HepG2 (cell line): ENCODE data around the gene ILKAP. TPM values are rescaled to one million over a fixed set of nuclear protein-coding genes. Genes with fewer than 3 reads are reported as not detected.

Source experiments
- BRD4 ChIP-seq: sonication (generic); formaldehyde crosslinking; IDR thresholded peaks from 2 replicates; pipeline ENCODE4 v1.4.0; 2020; ENCODE audit warnings: missing genetic modification reagents
- CBFB ChIP-seq: sonication (generic); formaldehyde crosslinking; IDR thresholded peaks from 2 replicates; pipeline ENCODE4 v1.4.0; 2020; ENCODE audit warnings: missing genetic modification reagents
- CHCHD3 ChIP-seq: sonication (generic); formaldehyde crosslinking; IDR thresholded peaks from 2 replicates; pipeline ENCODE4 v1.8.0; 2022; ENCODE audit warnings: mild to moderate bottlenecking, missing genetic modification reagents, moderate library complexity
- EEA1 ChIP-seq: sonication (generic); formaldehyde crosslinking; IDR thresholded peaks from 2 replicates; pipeline ENCODE4 v1.5.1; 2020; ENCODE audit warnings: mild to moderate bottlenecking, missing genetic modification reagents, borderline replicate concordance
- REXO4 ChIP-seq: sonication (generic); formaldehyde crosslinking; IDR thresholded peaks from 2 replicates; pipeline ENCODE4 v1.8.0; 2022; ENCODE audit warnings: missing genetic modification reagents, mild to moderate bottlenecking, borderline replicate concordance
- SATB2 ChIP-seq: sonication (generic); formaldehyde crosslinking; IDR thresholded peaks from 2 replicates; pipeline ENCODE4 v1.5.0; 2020; ENCODE audit warnings: missing genetic modification reagents
- SPEN ChIP-seq: sonication (generic); formaldehyde crosslinking; IDR thresholded peaks from 2 replicates; pipeline ENCODE4 v1.5.1; 2020; ENCODE audit warnings: low read depth, mild to moderate bottlenecking, missing genetic modification reagents
- TERF1 ChIP-seq: sonication (generic); formaldehyde crosslinking; IDR thresholded peaks from 2 replicates; pipeline ENCODE4 v1.8.0; 2022; ENCODE audit warnings: mild to moderate bottlenecking, missing genetic modification reagents, moderate library complexity
- THAP11 ChIP-seq: IDR thresholded peaks from 2 replicates; pipeline ENCODE4 v1.6.1; 2016; ENCODE audit warnings: missing biosample characterization, missing genetic modification reagents
- TSC22D2 ChIP-seq: sonication (generic); formaldehyde crosslinking; IDR thresholded peaks from 2 replicates; pipeline ENCODE4 v1.5.1; 2020; ENCODE audit warnings: missing genetic modification reagents, mild to moderate bottlenecking, borderline replicate concordance
- UBTF ChIP-seq: sonication (generic); formaldehyde crosslinking; IDR thresholded peaks from 2 replicates; pipeline ENCODE4 v1.4.0; 2020; ENCODE audit warnings: mild to moderate bottlenecking, missing genetic modification reagents
- ZBTB3 ChIP-seq: sonication (generic); formaldehyde crosslinking; IDR thresholded peaks from 2 replicates; pipeline ENCODE4 v1.4.0; 2020; ENCODE audit warnings: low read depth, mild to moderate bottlenecking, moderate library complexity, missing genetic modification reagents, borderline replicate concordance
- ZFY ChIP-seq: sonication (generic); formaldehyde crosslinking; IDR thresholded peaks from 2 replicates; pipeline ENCODE4 v1.4.0; 2020; ENCODE audit warnings: missing genetic modification reagents
- ZFYVE20 ChIP-seq: sonication (generic); formaldehyde crosslinking; IDR thresholded peaks from 2 replicates; pipeline ENCODE4 v1.8.0; 2023; ENCODE audit warnings: low read depth, mild to moderate bottlenecking, moderate library complexity, missing genetic modification reagents, borderline replicate concordance
- ZNF205 ChIP-seq: IDR thresholded peaks from 2 replicates; pipeline ENCODE4 v1.6.1; 2018; ENCODE audit warnings: missing biosample characterization, missing genetic modification reagents
- ZNF296 ChIP-seq: sonication (generic); formaldehyde crosslinking; conservative IDR thresholded peaks from 2 replicates; pipeline ENCODE4 v1.5.0; 2020; ENCODE audit warnings: mild to moderate bottlenecking, missing genetic modification reagents
- ZNF558 ChIP-seq: sonication (generic); formaldehyde crosslinking; IDR thresholded peaks from 2 replicates; pipeline ENCODE4 v1.9.0; 2022; ENCODE audit warnings: mild to moderate bottlenecking, missing genetic modification reagents, borderline replicate concordance
- ZNF589 ChIP-seq: sonication (generic); formaldehyde crosslinking; conservative IDR thresholded peaks from 2 replicates; pipeline ENCODE4 v1.8.0; 2022; ENCODE audit warnings: mild to moderate bottlenecking, moderate library complexity, missing genetic modification reagents
- ZNF597 ChIP-seq: sonication (generic); formaldehyde crosslinking; IDR thresholded peaks from 2 replicates; pipeline ENCODE4 v1.5.0; 2020; ENCODE audit warnings: missing genetic modification reagents
- ZNF772 ChIP-seq: sonication (generic); formaldehyde crosslinking; IDR thresholded peaks from 2 replicates; pipeline ENCODE4 v1.5.0; 2020; ENCODE audit warnings: mild to moderate bottlenecking, missing genetic modification reagents
- ZNF773 ChIP-seq: sonication (generic); formaldehyde crosslinking; IDR thresholded peaks from 2 replicates; pipeline ENCODE4 v1.4.0; 2020; ENCODE audit warnings: missing genetic modification reagents, borderline replicate concordance
- polyA plus RNA-seq, 8 experiments: library from polyadenylated mRNA; depleted of rRNA in 3 of 8; stranded (reverse) in 7 of 8; unstranded in 1 of 8; fragments of >200 nt; fragmentation: Illumina TruSeq in 4 of 8; extraction: Trizol in 4 of 8; gene quantifications; 2 replicates each; pipeline versions ENCODE4 v1.2.1 to v1.2.3, GENCODE V29; 2011 to 2016; ENCODE audit warnings: low read depth in 4 of 8, missing spikeins in 1 of 8, mixed read lengths in 1 of 8; ENCODE audit not compliant: insufficient read depth in 1 of 8
- total RNA-seq, 5 experiments: library from RNA; depleted of rRNA; stranded (reverse); fragments of >200 nt; fragmentation: Illumina TruSeq; extraction: Trizol; gene quantifications; 2 replicates each; pipeline ENCODE4 v1.2.3, GENCODE V29; 2016; ENCODE audit warnings: low read depth in 1 of 5
- TF ChIP-seq, protein P1 (sequence below): sonication (generic); formaldehyde crosslinking; IDR thresholded peaks from 2 replicates; pipeline ENCODE4 v1.4.0; 2020; ENCODE audit warnings: low read depth, missing genetic modification reagents

The ILKAP gene
- total and polyA plus RNA-seq, 2 of the 13 experiments (the other 11 are each of a cell fraction or from before 2014, with no cell fraction given), result 29.6 to 33.1 TPM

DNA sequence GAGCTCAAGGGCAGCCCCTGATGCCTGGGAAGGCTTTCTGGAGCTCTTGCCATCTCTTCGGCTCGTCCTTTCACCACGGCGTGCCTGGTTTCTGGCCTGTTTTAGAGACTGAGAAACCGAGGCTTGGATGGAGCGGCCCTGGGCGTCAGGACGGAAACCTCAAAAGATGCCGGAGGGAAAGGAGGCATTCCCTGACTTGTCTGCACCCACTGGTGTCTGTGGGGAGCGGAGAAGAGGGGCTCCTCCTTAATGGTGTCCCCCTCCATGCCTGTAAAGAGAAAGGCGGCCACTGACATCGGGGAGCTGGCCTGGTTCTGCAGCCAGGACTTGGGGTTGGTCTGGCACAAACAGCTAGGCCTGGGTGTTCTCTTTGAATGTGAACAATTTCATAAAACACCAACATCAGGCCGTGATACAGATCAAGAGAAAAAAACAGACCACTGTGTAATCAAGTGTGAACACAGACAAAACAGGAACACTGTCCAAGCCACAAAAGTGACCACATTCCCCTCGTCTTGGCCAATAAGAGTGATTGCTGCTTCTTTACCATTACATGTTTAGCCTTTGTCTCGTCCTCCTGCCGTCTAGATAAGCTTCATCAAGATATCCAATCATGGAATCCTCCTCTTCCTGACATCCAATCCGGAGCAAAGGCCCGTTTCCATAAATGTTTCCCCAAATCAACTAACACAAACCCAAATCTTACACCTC is 633 bp upstream of the ILKAP start (continued):
- TF ChIP-seq, protein P1, sequence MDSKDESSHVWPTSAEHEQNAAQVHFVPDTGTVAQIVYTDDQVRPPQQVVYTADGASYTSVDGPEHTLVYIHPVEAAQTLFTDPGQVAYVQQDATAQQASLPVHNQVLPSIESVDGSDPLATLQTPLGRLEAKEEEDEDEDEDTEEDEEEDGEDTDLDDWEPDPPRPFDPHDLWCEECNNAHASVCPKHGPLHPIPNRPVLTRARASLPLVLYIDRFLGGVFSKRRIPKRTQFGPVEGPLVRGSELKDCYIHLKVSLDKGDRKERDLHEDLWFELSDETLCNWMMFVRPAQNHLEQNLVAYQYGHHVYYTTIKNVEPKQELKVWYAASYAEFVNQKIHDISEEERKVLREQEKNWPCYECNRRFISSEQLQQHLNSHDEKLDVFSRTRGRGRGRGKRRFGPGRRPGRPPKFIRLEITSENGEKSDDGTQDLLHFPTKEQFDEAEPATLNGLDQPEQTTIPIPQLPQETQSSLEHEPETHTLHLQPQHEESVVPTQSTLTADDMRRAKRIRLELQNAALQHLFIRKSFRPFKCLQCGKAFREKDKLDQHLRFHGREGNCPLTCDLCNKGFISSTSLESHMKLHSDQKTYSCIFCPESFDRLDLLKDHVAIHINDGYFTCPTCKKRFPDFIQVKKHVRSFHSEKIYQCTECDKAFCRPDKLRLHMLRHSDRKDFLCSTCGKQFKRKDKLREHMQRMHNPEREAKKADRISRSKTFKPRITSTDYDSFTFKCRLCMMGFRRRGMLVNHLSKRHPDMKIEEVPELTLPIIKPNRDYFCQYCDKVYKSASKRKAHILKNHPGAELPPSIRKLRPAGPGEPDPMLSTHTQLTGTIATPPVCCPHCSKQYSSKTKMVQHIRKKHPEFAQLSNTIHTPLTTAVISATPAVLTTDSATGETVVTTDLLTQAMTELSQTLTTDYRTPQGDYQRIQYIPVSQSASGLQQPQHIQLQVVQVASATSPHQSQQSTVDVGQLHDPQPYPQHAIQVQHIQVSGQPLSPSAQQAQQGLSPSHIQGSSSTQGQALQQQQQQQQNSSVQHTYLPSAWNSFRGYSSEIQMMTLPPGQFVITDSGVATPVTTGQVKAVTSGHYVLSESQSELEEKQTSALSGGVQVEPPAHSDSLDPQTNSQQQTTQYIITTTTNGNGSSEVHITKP, result no peak
- no peak; the same call in 1 of the 2 replicates for TF ChIP-seq UBTF (CRISPR knock-in tag)
- no peak for TF ChIP-seq ZNF597 (CRISPR knock-in tag)
- no peak for TF ChIP-seq TSC22D2 (CRISPR knock-in tag)
- 0 out of 2 replicates have a peak, but pooled peaks have one; percentile 30 for TF ChIP-seq REXO4
- TF ChIP-seq SPEN (CRISPR knock-in tag), result no peak
- TF ChIP-seq ZNF773 (CRISPR knock-in tag), result no peak
- no peak for TF ChIP-seq ZNF589 (CRISPR knock-in tag)
- no peak for TF ChIP-seq THAP11 (CRISPR knock-in tag)
- TF ChIP-seq ZNF558 (CRISPR knock-in tag), result no peak
- TF ChIP-seq ZFYVE20 (CRISPR knock-in tag), result no peak
- 0 out of 2 replicates have a peak, but pooled peaks have one; percentile 18 for TF ChIP-seq ZNF296 (CRISPR knock-in tag)
- TF ChIP-seq ZNF205 (CRISPR knock-in tag), result peak; percentile 11; the same call in 1 of the 2 replicates
- TF ChIP-seq CHCHD3 (CRISPR knock-in tag), result no peak
- TF ChIP-seq ZNF772 (CRISPR knock-in tag), result peak; percentile 49; the same call in 1 of the 2 replicates
- no peak for TF ChIP-seq ZFY (CRISPR knock-in tag)
- TF ChIP-seq CBFB, result no peak
- TF ChIP-seq EEA1 (CRISPR knock-in tag), result no peak
- TF ChIP-seq BRD4 (CRISPR knock-in tag), result no peak
- TF ChIP-seq ZBTB3 (CRISPR knock-in tag), result no peak
- TF ChIP-seq SATB2 (CRISPR knock-in tag), result no peak
- no peak for TF ChIP-seq TERF1 (CRISPR knock-in tag)
